ENCODE results near the gene EML1. TPM values are rescaled to one million over a fixed set of nuclear protein-coding genes. Genes with fewer than 3 reads are reported as not detected.

EML1 gene
- total RNA-seq, 1 donor from 2014 or later = 34.5 TPM

GRCh38 chr14:99816217-99816616, 23.0 kb downstream of the EML1 start:
- H3K4me3 ChIP-seq = no peak overlapping the region
- H3K27me3 ChIP-seq (ENCODE audit: low read depth) = no peaks in the 10 kb centered on the region
- no peak overlapping the region for H3K27ac ChIP-seq
- intact Hi-C loops (cut with DNase I) = no loop called here
- no peak for TF ChIP-seq CTCF (IDR thresholded peaks at IDR 0.05)
- H3K36me3 ChIP-seq = no peaks in the 10 kb centered on the region
- ATAC-seq = no peak
- peaks cover 6% of the 10 kb centered on the region for H3K4me1 ChIP-seq
- H3K9me3 ChIP-seq = no peaks in the 10 kb centered on the region
- no peak for DNase-seq

GRCh38 chr14:99816642-99817041, 23.4 kb downstream of the EML1 start:
- H3K27ac ChIP-seq = no peak overlapping the region
- no peak for ATAC-seq
- TF ChIP-seq CTCF (IDR thresholded peaks at IDR 0.05) = no peak
- no peak for DNase-seq
- H3K9me3 ChIP-seq = no peaks in the 10 kb centered on the region
- peaks cover 10% of the 10 kb centered on the region for H3K4me1 ChIP-seq
- no peak overlapping the region for H3K4me3 ChIP-seq
- H3K36me3 ChIP-seq = no peaks in the 10 kb centered on the region
- no peaks in the 10 kb centered on the region for H3K27me3 ChIP-seq (ENCODE audit: low read depth)
- intact Hi-C loops (cut with DNase I) = no loop called here

GRCh38 chr14:99817331-99817730, 24.1 kb downstream of the EML1 start:
- Histone ChIP-seq H3K9me3 (no peaks in the 10 kb centered on the region), H3K4me1 (peaks cover 17% of the 10 kb centered on the region), H3K36me3 (no peaks in the 10 kb centered on the region), H3K27ac (no peak overlapping the region), H3K4me3 (no peak overlapping the region), H3K27me3 (ENCODE audit: low read depth) (no peaks in the 10 kb centered on the region)
- ATAC-seq (no peak), DNase-seq (no peak)
- intact Hi-C loops (cut with DNase I) = no loop called here
- TF ChIP-seq CTCF (IDR thresholded peaks at IDR 0.05) = no peak

GRCh38 chr14:99818503-99819036, 25.4 kb downstream of the EML1 start:
- Histone ChIP-seq H3K9me3 (no peaks in the 10 kb centered on the region), H3K36me3 (no peaks in the 10 kb centered on the region), H3K4me1 (peaks cover 20% of the 10 kb centered on the region), H3K27ac (no peak overlapping the region), H3K4me3 (no peak overlapping the region), H3K27me3 (ENCODE audit: low read depth) (no peaks in the 10 kb centered on the region)
- intact Hi-C loops (cut with DNase I) = no loop called here
- DNase-seq = no peak
- no peak for TF ChIP-seq CTCF (IDR thresholded peaks at IDR 0.05)
- no peak for ATAC-seq

GRCh38 chr14:99819514-99819913, 26.3 kb downstream of the EML1 start:
- H3K4me3 ChIP-seq = no peak overlapping the region
- peaks cover 20% of the 10 kb centered on the region for H3K4me1 ChIP-seq
- intact Hi-C loops (cut with DNase I) = no loop called here
- H3K9me3 ChIP-seq = no peaks in the 10 kb centered on the region
- H3K27ac ChIP-seq = no peak overlapping the region
- no peak for TF ChIP-seq CTCF (IDR thresholded peaks at IDR 0.05)
- no peaks in the 10 kb centered on the region for H3K27me3 ChIP-seq (ENCODE audit: low read depth)
- no peaks in the 10 kb centered on the region for H3K36me3 ChIP-seq
- DNase-seq (no peak), ATAC-seq (no peak)
